SK-N-SH treated with all-trans-retinoic acid at 6 μM for 48 hours (cell line): ENCODE data around the gene SLC41A3.
A peak's percentile ranks its signal among the peaks of the same experiment; 100 is the strongest.

Experiments used
- ATAC-seq: fragments of 200-7000 bp; cut with Tn5 transposase; 3 replicates; pipeline ENCODE4 v1.9.1; 2020; ENCODE audit warnings: mild to moderate bottlenecking, moderate library complexity
- BACH2 ChIP-seq: fragments of 250-450 bp; sonication (Bioruptor Pico); IDR thresholded peaks from 2 replicates; pipeline ENCODE4 v1.9.0; 2021; ENCODE audit warnings: mild to moderate bottlenecking, borderline replicate concordance
- CSDC2 ChIP-seq: fragments of 250-450 bp; sonication (Bioruptor Pico); IDR thresholded peaks from 2 replicates; pipeline ENCODE4 v1.5.0; 2020; ENCODE audit warnings: mild to moderate bottlenecking, moderate library complexity
- ESRRG ChIP-seq: fragments of 250-450 bp; sonication (Bioruptor Pico); IDR thresholded peaks from 2 replicates; pipeline ENCODE4 v1.6.1; 2021; ENCODE audit warnings: mild to moderate bottlenecking
- GLIS3 ChIP-seq: fragments of 250-450 bp; sonication (Bioruptor Pico); IDR thresholded peaks from 2 replicates; pipeline ENCODE4 v1.5.0; 2020; ENCODE audit warnings: mild to moderate bottlenecking, moderate library complexity
- ISL1 ChIP-seq: fragments of 250-450 bp; sonication (Bioruptor Pico); IDR thresholded peaks from 2 replicates; pipeline ENCODE4 v2.1.2; 2022; ENCODE audit warnings: mild to moderate bottlenecking, moderate library complexity
- OSR1 ChIP-seq: fragments of 250-450 bp; sonication (Bioruptor Pico); IDR thresholded peaks from 2 replicates; pipeline ENCODE4 v1.8.0; 2022; ENCODE audit warnings: moderate library complexity, mild to moderate bottlenecking, inconsistent platforms
- PPARA ChIP-seq: fragments of 250-450 bp; sonication (Bioruptor Pico); IDR thresholded peaks from 2 replicates; pipeline ENCODE4 v1.5.0; 2020; ENCODE audit warnings: mild to moderate bottlenecking, borderline replicate concordance
- RARB ChIP-seq: fragments of 250-450 bp; sonication (Bioruptor Pico); IDR thresholded peaks from 2 replicates; pipeline ENCODE4 v1.8.0; 2021; ENCODE audit warnings: mild to moderate bottlenecking, moderate library complexity
- SNAI2 ChIP-seq: fragments of 250-450 bp; sonication (Bioruptor Pico); IDR thresholded peaks from 2 replicates; pipeline ENCODE4 v1.5.0; 2020; ENCODE audit warnings: mild to moderate bottlenecking, moderate library complexity
- TCF4 ChIP-seq: fragments of 250-450 bp; sonication (Bioruptor Pico); IDR thresholded peaks from 2 replicates; pipeline ENCODE4 v1.8.0; 2021; ENCODE audit warnings: mild to moderate bottlenecking, moderate library complexity, borderline replicate concordance
- TOX ChIP-seq: fragments of 250-450 bp; sonication (Bioruptor Pico); IDR thresholded peaks from 2 replicates; pipeline ENCODE4 v1.8.0; 2021; ENCODE audit warnings: mild to moderate bottlenecking, moderate library complexity, borderline replicate concordance
- ZC3H10 ChIP-seq: fragments of 250-450 bp; sonication (Bioruptor Pico); IDR thresholded peaks from 2 replicates; pipeline ENCODE4 v1.5.1; 2021; ENCODE audit warnings: mild to moderate bottlenecking, moderate library complexity
- ZFP3 ChIP-seq: fragments of 250-450 bp; sonication (Bioruptor Pico); IDR thresholded peaks from 2 replicates; pipeline ENCODE4 v1.5.0; 2020; ENCODE audit warnings: mild to moderate bottlenecking, moderate library complexity
- ZFP30 ChIP-seq: fragments of 450-650 bp; formaldehyde crosslinking; IDR thresholded peaks from 2 replicates; pipeline ENCODE4 v1.5.0; 2022; ENCODE audit warnings: mild to moderate bottlenecking, moderate library complexity
- ZNF565 ChIP-seq: fragments of 450-650 bp; formaldehyde crosslinking; conservative IDR thresholded peaks from 2 replicates; pipeline ENCODE4 v1.5.0; 2020; ENCODE audit warnings: low read depth, mild to moderate bottlenecking, moderate library complexity
- ZNF70 ChIP-seq: fragments of 450-650 bp; formaldehyde crosslinking; IDR thresholded peaks from 2 replicates; pipeline ENCODE4 v1.5.0; 2020; ENCODE audit warnings: mild to moderate bottlenecking, moderate library complexity
- ZNF8 ChIP-seq: fragments of 450-650 bp; formaldehyde crosslinking; IDR thresholded peaks from 2 replicates; pipeline ENCODE4 v1.5.0; 2020; ENCODE audit warnings: mild to moderate bottlenecking, moderate library complexity
- TF ChIP-seq, protein P1 (sequence below): fragments of 250-450 bp; sonication (Bioruptor Pico); IDR thresholded peaks from 2 replicates; pipeline ENCODE4 v1.8.0; 2021; ENCODE audit warnings: low read depth, mild to moderate bottlenecking, moderate library complexity, borderline replicate concordance
- TF ChIP-seq, protein P2 (sequence below): fragments of 250-450 bp; sonication (Bioruptor Pico); IDR thresholded peaks from 2 replicates; pipeline ENCODE4 v1.5.0; 2020; ENCODE audit warnings: mild to moderate bottlenecking, moderate library complexity
- TF ChIP-seq, protein P3 (sequence below): fragments of 250-450 bp; sonication (Bioruptor Pico); IDR thresholded peaks from 2 replicates; pipeline ENCODE4 v1.5.1; 2021; ENCODE audit warnings: mild to moderate bottlenecking, moderate library complexity
- TF ChIP-seq, protein P4 (sequence below): fragments of 250-450 bp; sonication (Bioruptor Pico); IDR thresholded peaks from 2 replicates; pipeline ENCODE4 v1.5.1; 2020; ENCODE audit warnings: low read depth, mild to moderate bottlenecking, moderate library complexity

Gene SLC41A3

DNA sequence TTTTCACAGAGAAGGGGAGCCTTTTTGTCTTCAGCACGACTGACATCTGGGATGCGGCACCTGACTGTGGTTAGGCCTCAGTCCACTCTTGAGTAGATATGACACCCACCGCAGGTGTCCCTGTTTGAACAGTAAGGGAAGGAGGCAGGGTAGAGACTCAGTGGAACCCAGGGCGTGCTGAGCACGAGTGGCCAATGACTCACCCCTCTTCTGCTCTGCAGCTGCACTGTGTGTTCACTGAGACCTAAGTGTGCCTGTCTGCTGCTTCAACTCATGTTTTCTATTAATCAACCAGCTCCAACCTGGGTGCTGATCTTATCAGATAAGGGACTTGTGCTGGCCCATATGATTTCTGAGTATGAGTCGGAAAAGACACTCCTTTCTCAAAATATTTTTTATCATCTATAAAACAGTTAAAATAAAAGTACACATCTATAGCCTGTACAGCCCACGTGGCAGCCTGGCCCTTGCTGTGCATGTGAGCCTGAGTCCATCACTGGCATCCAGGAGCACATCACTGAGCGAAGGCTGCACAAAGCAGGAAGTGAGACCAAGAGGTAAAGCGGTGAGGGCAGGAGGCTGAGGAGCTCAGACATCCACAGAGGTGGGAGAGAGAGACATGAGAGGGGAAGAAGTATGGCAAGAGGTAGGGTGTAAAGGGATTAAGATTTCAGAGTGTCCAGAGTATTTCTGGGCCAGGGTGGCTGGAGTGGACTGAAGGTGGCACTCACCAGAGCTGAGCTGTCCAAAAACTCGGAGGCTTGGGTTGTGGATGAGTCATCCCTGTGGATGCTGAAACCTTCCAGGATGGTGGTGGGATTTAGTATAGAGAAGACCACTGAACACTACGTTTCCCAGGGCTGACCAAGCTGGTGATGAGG lies 49.2 kb downstream of the SLC41A3 start:
- peak; percentile 70 for ATAC-seq

DNA sequence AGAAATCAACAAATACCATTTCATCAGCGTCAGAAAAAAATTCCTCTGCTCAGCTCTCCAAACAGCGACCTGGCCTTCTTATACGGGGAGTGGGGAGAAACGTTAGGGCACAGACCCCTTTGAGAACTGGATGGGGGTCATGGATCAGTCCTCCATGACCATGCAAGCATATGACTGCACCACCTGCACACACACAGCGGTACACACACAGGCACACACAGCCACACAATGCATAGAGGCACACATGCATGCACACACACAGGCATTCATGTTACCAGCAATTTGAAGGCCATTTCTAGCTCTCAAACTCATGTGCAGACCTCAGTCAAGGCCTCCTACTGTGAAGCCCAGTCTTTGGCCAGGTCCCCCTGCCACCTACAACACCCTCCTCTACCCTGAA lies 50.2 kb downstream of the SLC41A3 start:
- TF ChIP-seq ZC3H10 (CRISPR knock-in tag) = no peak
- no peak for TF ChIP-seq ZNF565
- TF ChIP-seq CSDC2 (CRISPR knock-in tag) = no peak
- no peak for TF ChIP-seq PPARA (CRISPR knock-in tag)
- TF ChIP-seq, protein P1, sequence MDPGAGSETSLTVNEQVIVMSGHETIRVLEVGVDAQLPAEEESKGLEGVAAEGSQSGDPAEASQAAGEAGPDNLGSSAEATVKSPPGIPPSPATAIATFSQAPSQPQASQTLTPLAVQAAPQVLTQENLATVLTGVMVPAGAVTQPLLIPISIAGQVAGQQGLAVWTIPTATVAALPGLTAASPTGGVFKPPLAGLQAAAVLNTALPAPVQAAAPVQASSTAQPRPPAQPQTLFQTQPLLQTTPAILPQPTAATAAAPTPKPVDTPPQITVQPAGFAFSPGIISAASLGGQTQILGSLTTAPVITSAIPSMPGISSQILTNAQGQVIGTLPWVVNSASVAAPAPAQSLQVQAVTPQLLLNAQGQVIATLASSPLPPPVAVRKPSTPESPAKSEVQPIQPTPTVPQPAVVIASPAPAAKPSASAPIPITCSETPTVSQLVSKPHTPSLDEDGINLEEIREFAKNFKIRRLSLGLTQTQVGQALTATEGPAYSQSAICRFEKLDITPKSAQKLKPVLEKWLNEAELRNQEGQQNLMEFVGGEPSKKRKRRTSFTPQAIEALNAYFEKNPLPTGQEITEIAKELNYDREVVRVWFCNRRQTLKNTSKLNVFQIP = no peak
- TF ChIP-seq TCF4 = no peak
- TF ChIP-seq, protein P2, sequence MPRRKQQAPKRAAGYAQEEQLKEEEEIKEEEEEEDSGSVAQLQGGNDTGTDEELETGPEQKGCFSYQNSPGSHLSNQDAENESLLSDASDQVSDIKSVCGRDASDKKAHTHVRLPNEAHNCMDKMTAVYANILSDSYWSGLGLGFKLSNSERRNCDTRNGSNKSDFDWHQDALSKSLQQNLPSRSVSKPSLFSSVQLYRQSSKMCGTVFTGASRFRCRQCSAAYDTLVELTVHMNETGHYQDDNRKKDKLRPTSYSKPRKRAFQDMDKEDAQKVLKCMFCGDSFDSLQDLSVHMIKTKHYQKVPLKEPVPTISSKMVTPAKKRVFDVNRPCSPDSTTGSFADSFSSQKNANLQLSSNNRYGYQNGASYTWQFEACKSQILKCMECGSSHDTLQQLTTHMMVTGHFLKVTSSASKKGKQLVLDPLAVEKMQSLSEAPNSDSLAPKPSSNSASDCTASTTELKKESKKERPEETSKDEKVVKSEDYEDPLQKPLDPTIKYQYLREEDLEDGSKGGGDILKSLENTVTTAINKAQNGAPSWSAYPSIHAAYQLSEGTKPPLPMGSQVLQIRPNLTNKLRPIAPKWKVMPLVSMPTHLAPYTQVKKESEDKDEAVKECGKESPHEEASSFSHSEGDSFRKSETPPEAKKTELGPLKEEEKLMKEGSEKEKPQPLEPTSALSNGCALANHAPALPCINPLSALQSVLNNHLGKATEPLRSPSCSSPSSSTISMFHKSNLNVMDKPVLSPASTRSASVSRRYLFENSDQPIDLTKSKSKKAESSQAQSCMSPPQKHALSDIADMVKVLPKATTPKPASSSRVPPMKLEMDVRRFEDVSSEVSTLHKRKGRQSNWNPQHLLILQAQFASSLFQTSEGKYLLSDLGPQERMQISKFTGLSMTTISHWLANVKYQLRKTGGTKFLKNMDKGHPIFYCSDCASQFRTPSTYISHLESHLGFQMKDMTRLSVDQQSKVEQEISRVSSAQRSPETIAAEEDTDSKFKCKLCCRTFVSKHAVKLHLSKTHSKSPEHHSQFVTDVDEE (CRISPR knock-in tag) = no peak
- no peak for TF ChIP-seq GLIS3 (CRISPR knock-in tag)
- TF ChIP-seq TOX (CRISPR knock-in tag) = no peak
- no peak for TF ChIP-seq BACH2 (CRISPR knock-in tag)
- TF ChIP-seq ZFP3 (CRISPR knock-in tag) = no peak
- no peak for TF ChIP-seq OSR1
- no peak for TF ChIP-seq RARB
- TF ChIP-seq SNAI2 (CRISPR knock-in tag) = no peak
- no peak for TF ChIP-seq ISL1 (CRISPR knock-in tag)
- TF ChIP-seq ZNF70 = no peak
- TF ChIP-seq ESRRG (CRISPR knock-in tag) = no peak
- no peak for ATAC-seq

More for the DNA sequence above, 49.2 kb downstream of the SLC41A3 start:
- no peak for TF ChIP-seq OSR1
- TF ChIP-seq ZNF70 = no peak
- TF ChIP-seq SNAI2 (CRISPR knock-in tag) = no peak
- no peak for TF ChIP-seq ISL1 (CRISPR knock-in tag)
- no peak for TF ChIP-seq ZNF565
- no peak for TF ChIP-seq RARB
- TF ChIP-seq GLIS3 (CRISPR knock-in tag) = no peak
- TF ChIP-seq, protein P2 (CRISPR knock-in tag) = no peak
- TF ChIP-seq, protein P3, sequence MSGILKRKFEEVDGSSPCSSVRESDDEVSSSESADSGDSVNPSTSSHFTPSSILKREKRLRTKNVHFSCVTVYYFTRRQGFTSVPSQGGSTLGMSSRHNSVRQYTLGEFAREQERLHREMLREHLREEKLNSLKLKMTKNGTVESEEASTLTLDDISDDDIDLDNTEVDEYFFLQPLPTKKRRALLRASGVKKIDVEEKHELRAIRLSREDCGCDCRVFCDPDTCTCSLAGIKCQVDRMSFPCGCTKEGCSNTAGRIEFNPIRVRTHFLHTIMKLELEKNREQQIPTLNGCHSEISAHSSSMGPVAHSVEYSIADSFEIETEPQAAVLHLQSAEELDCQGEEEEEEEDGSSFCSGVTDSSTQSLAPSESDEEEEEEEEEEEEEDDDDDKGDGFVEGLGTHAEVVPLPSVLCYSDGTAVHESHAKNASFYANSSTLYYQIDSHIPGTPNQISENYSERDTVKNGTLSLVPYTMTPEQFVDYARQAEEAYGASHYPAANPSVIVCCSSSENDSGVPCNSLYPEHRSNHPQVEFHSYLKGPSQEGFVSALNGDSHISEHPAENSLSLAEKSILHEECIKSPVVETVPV (CRISPR knock-in tag) = no peak
- no peak for TF ChIP-seq TCF4
- TF ChIP-seq ZFP30 (CRISPR knock-in tag) = no peak
- no peak for TF ChIP-seq ZNF8 (CRISPR knock-in tag)
- TF ChIP-seq, protein P4, sequence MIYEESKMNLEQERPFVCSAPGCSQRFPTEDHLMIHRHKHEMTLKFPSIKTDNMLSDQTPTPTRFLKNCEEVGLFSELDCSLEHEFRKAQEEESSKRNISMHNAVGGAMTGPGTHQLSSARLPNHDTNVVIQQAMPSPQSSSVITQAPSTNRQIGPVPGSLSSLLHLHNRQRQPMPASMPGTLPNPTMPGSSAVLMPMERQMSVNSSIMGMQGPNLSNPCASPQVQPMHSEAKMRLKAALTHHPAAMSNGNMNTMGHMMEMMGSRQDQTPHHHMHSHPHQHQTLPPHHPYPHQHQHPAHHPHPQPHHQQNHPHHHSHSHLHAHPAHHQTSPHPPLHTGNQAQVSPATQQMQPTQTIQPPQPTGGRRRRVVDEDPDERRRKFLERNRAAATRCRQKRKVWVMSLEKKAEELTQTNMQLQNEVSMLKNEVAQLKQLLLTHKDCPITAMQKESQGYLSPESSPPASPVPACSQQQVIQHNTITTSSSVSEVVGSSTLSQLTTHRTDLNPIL (CRISPR knock-in tag) = no peak
- TF ChIP-seq, protein P1 = no peak
- TF ChIP-seq ZFP3 (CRISPR knock-in tag) = no peak
- no peak for TF ChIP-seq TOX (CRISPR knock-in tag)
